Fibroblast of pulmonary artery (primary cell): ENCODE measurements around the gene CASP4.
"Not testable (repeated sequence)": the region's sequence is repeated elsewhere in the genome, so short reads cannot be mapped to it uniquely, and the experiment has no call there.

ENCODE experiments used
- DNase-seq: peaks from one replicate; pipeline ENCODE4 v3.0.0-alpha.2; 2010; ENCODE audit warnings: low read depth
- H3K4me3 ChIP-seq: replicated peaks from 2 replicates; pipeline ENCODE4 v1.5.1; 2011; ENCODE audit warnings: low read depth, mild to moderate bottlenecking, control low read depth, low read length, moderate library complexity
- CTCF ChIP-seq: IDR thresholded peaks from 2 replicates; pipeline ENCODE4 v1.5.1; 2011; ENCODE audit warnings: mild to moderate bottlenecking, control low read depth, low read length, inconsistent platforms; ENCODE audit errors: missing control alignments

The CASP4 gene

GRCh38 chr11:104962852-104963251 lies 5.5 kb downstream of the CASP4 start:
- TF ChIP-seq CTCF: no peak
- no peak overlapping the region for H3K4me3 ChIP-seq
- no peak for DNase-seq

GRCh38 chr11:104957280-104957679 lies 11.1 kb downstream of the CASP4 start:
- no peak for TF ChIP-seq CTCF
- no peak overlapping the region for H3K4me3 ChIP-seq
- DNase-seq: peak; percentile 55

DNA sequence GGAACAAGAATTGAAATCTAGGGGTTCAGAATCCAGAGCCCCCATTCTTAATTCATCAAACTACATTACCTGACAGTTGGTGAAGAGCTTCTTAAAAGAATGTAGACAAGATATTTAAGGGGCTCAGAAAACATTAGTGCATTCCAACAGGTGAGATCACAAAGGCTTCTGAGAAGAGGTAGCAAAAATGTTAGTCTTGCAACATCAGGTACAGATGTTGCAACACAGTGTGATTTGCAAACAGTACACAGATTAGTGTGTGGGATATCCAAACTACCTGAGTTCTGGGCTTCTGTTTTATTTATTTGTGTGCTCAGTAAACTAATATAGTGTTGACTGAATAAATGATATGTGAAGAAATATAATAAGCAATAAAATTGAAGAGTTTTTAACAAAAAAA lies 11.8 kb downstream of the CASP4 start:
- no peak overlapping the region for H3K4me3 ChIP-seq

DNA sequence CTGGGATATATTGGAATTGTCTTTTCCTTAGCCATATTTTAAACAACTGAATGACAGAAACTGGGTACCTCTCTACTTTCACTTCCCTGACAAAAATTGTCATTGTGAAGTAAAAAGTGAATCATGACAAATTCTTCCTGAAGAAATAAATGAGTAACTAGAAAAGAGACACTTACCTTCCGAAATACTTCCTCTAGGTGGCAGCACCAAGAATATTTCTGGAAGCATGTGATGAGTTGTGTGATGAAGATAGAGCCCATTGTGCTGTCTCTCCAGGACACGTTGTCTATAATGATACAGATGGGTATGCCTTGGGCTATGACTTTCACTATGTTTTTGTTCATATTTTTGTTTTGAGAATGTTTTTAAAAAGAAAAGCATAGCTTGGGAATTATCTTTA lies 21.5 kb downstream of the CASP4 start:
- peak; percentile 54 for TF ChIP-seq CTCF
- DNase-seq: peak; percentile 69
- no peak overlapping the region for H3K4me3 ChIP-seq

More for the DNA sequence above, 11.8 kb downstream of the CASP4 start:
- peak; percentile 21 for DNase-seq
- no peak for TF ChIP-seq CTCF

DNA sequence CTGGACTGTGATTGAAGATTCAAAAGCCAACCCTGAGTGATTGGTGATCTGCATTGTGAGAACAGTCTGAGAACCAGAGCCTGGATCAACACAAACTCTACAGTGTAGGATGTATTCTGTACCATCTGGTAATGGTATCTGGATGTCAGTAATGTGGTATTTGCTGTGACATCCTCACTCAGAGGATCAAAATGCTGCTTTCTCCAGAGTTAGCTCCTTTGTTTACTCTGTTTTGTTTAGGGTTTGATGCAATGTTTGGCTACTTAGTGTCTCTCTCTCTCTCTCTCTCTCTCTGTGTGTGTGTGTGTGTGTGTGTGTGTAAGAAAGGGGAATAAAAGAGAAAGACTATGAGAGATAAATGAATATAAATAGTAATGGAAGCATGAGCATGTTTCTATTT lies 24.3 kb downstream of the CASP4 start:
- DNase-seq: no peak
- no peak for TF ChIP-seq CTCF
- H3K4me3 ChIP-seq: no peak overlapping the region

DNA sequence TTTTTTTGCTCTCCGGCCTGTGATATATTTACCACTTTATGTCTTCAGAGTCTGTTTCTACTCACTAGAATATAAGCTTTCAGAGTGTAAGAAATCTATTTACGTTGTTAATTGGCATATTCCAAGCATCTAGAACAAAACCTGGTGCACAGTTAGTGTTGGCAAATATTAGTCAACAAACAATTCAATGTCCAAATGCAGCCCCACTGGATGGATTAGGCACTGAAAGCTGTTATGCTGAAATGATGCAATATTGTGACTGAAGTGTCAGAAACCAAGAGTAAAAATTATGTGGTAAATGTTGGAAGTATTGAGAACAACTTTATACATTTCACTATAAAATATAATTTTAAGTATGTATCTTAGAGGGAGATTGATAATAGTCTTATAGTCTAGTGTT lies 24.8 kb downstream of the CASP4 start:
- no peak for TF ChIP-seq CTCF
- DNase-seq: no peak
- H3K4me3 ChIP-seq: no peak overlapping the region

DNA sequence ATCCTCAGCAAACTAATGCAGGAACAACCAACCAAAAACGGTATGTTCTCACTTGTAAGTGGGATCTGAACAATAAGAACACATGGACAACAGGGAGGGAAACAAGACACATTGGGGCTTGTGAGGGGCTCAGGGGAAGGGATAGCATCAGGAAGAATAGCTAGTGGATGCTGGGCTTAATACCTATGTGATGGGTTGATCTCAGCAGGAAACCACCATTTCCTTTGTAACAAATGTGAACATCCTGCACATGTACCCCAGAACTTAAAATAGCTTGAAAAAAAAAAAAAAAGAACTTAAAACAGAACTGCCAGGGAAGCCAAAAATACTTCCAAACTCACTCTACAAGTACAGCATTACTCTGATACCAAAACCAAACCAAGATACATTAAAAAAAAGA lies 33.8 kb downstream of the CASP4 start:
- TF ChIP-seq CTCF: no peak
- H3K4me3 ChIP-seq: no peak overlapping the region

GRCh38 chr11:104934073-104934472 lies 34.3 kb downstream of the CASP4 start:
- H3K4me3 ChIP-seq, DNase-seq: not testable (repeated sequence)

More for the DNA sequence above, 33.8 kb downstream of the CASP4 start:
- DNase-seq: no peak
